VCaP (cell line): ENCODE measurements around the gene IGFBP2.

Experiments
- H3K27ac ChIP-seq: fragments of 450-650 bp; 2 replicates; pipeline ENCODE4 v1.5.1; 2017
- TF ChIP-seq, protein P1 (sequence below): fragments of 450-650 bp; conservative IDR thresholded peaks from 2 replicates; pipeline ENCODE4 v1.5.1; 2017; ENCODE audit warnings: mild to moderate bottlenecking, moderate library complexity

IGFBP2 gene

DNA sequence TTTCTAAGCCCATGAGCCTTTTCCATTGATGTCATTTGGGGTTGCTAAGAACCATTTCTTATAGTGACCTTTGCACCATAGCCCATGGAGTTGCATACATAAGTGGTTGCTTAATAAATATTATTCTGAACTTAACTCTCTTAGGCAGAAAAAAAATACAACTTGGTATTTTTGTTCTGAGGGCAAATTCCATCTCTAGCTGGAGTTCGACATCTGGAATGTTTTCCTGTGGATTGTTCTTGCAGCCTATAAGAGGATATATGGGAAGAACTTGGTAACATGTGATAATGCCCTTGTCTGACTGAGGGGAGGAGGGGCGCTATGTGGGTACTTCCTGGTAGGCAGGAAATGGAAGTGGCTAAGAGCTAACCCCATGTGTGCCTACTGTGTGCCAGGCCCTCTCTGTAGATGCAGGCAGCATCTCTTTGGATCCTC is 20.7 kb downstream of the IGFBP2 start:
- H3K27ac ChIP-seq = no peak overlapping the region
- TF ChIP-seq, protein P1, sequence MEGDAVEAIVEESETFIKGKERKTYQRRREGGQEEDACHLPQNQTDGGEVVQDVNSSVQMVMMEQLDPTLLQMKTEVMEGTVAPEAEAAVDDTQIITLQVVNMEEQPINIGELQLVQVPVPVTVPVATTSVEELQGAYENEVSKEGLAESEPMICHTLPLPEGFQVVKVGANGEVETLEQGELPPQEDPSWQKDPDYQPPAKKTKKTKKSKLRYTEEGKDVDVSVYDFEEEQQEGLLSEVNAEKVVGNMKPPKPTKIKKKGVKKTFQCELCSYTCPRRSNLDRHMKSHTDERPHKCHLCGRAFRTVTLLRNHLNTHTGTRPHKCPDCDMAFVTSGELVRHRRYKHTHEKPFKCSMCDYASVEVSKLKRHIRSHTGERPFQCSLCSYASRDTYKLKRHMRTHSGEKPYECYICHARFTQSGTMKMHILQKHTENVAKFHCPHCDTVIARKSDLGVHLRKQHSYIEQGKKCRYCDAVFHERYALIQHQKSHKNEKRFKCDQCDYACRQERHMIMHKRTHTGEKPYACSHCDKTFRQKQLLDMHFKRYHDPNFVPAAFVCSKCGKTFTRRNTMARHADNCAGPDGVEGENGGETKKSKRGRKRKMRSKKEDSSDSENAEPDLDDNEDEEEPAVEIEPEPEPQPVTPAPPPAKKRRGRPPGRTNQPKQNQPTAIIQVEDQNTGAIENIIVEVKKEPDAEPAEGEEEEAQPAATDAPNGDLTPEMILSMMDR = no peak

GRCh38 chr2:216654528-216655052 is 21.4 kb downstream of the IGFBP2 start:
- TF ChIP-seq, protein P1 = no peak
- no peak overlapping the region for H3K27ac ChIP-seq

DNA sequence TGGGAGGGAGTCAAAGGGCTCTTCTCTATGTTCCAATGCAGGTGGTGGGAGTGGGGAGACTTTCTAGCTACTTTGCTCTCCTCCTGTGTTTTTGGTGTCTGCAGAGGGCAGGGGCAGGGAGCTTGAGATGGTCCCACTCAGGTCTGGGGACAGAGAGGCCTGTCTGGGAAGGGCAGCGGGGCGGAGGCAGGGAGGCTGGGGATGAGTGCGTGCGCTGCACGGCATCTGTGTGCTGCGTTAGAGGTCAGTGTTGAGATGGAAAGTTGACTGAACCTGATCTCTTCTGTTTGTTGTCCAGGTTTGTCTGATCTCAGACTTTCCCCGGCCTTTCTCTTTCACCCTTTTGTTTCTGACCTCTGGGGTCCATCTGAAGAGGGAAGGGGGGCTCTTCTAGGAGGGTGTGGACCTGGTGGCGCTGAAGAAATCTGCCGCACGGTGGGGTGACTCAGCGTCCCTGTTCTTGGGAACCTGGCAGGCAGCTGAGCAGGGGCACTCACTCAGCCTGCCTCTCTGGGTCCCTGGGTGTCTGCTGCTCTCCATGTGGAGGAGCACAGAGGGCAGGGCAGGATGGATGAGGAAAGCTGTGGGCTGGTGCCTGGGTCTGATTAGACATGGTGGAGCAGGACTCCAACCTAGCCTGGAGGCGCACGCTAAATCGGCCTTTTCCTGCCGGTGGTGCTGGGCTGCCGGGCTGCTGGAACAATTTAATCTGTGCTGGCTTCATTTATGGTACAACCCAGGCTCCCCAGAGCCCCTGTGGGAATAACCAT is 24.1 kb downstream of the IGFBP2 start:
- H3K27ac ChIP-seq = no peak overlapping the region
- TF ChIP-seq, protein P1 = no peak

DNA sequence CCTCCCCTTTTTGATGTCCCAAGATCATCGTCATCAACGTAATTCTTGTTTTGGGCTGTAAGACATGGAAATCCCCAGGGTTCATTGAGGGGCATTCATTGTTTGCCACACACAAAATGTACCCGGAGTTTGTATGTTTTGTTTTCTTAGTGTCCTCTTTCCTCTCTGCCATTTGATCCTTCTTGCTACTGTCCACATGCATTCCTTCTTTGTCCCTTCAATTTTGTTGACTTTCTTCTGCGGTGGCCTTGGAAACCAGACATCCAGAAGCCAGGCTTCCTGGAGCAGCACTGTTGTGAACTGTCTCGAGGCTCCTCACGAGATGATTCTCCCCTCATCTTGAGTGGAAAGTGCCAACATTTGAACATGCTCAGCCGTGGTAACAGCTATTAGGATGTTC is 24.8 kb downstream of the IGFBP2 start:
- no peak overlapping the region for H3K27ac ChIP-seq
- TF ChIP-seq, protein P1 = no peak

DNA sequence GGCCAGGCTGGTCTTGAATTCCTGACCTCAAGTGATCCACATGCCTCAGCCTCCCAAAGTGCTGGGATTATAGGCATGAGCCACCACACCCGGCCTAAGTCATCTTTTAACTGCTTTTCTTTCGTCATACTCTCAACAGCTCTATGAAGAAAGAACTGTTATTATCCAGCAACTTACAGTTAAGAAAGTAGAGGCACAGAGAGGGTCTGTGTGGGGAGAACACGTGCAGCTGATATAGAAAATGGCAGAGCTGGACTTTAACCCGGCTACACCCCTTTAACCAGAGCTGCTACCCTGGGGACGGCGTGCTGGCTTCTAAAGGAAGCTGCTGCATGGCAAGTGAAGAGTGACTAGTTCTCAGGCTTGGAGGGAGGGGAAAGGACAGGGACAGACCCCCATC is 25.5 kb downstream of the IGFBP2 start:
- TF ChIP-seq, protein P1 = no peak
- H3K27ac ChIP-seq = no peak overlapping the region

DNA sequence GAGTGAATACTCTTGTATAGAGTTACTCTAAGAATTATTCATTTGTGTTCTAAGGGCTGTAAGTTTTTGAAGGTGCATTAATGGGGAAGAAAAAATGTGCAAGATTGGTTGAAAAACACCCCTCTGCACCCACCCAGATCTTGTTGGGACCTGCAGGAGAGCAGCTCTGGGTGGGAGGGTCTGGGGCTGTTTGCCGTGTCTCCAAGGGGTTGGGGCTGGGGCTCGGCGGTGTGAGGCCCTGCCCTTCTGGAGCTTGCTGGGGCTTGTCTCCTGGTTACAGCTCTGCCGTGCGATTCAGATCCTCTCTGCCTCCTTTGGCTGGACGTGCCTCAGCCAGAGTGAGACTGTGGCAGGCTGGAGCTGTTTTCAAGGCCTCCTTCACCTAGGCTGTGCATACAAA is 26.1 kb downstream of the IGFBP2 start:
- TF ChIP-seq, protein P1 = no peak

DNA sequence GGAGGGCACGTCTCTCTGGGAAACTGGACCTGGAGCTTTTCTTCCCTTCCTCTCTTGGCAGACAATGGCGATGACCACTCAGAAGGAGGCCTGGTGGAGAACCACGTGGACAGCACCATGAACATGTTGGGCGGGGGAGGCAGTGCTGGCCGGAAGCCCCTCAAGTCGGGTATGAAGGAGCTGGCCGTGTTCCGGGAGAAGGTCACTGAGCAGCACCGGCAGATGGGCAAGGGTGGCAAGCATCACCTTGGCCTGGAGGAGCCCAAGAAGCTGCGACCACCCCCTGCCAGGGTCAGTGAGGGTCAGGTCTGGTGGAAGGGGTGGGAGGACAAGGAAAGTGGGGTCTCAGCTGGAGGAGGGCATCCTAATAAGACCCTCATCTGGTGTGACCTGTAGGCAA is 27.3 kb downstream of the IGFBP2 start:
- TF ChIP-seq, protein P1 = no peak
- H3K27ac ChIP-seq = no peak overlapping the region

More for the DNA sequence above, 26.1 kb downstream of the IGFBP2 start:
- H3K27ac ChIP-seq = no peak overlapping the region
